HCT116 (cell line): ENCODE data around the gene KRTAP4-1. TPM values are rescaled to one million over a fixed set of nuclear protein-coding genes. Genes with fewer than 3 reads are reported as not detected.

ENCODE experiments used
- ATAC-seq: fragments of 200-7000 bp; cut with Tn5 transposase; 2 replicates; pipeline ENCODE4 v1.9.1; 2020; ENCODE audit warnings: mild to moderate bottlenecking, moderate library complexity
- BruUV-seq: library from RNA; stranded (reverse); fragments of 400-500 nt; replicated peaks from 2 replicates; lab custom pipeline; 2021; lab: Mats Ljungman, UMichigan
- CTCF ChIA-PET: fragments of 300-600 bp; sonication (Branson Sonifier 250); formaldehyde crosslinking; loops from one replicate; lab custom pipeline; 2021; ENCODE audit warnings: antibody characterized with exemption; lab: Charles Lee
- POLR2A ChIA-PET: fragments of 300-600, 350-600 bp; sonication (Branson Sonifier 250); formaldehyde crosslinking; loops from one replicate; lab custom pipeline; 2021; ENCODE audit warnings: antibody characterized with exemption; lab: Charles Lee
- RAD21 ChIA-PET, 2 experiments: fragments of 300-600 bp; sonication (Branson Sonifier 250); formaldehyde crosslinking; loops; one replicate each; lab custom pipeline; 2023; ENCODE audit warnings: low total read pairs in 2 of 2; ENCODE audit not compliant: uncharacterized antibody in 2 of 2, unreplicated experiment in 2 of 2, low non-redundant PET in 1 of 2; lab: Charles Lee
- DNase-seq: peaks from one replicate; pipeline ENCODE4 v3.0.0-alpha.2; 2010; ENCODE audit warnings: low read depth, low spot score
- H2AFZ ChIP-seq: fragments of 200-600 bp; shearing (Covaris generic), sonication (generic); 2 replicates; pipeline ENCODE4 v1.6.1; 2017; ENCODE audit warnings: low read depth, mixed run types, mixed read lengths, antibody characterized with exemption, low read length; ENCODE audit not compliant: poor library complexity, severe bottlenecking
- H3K27ac ChIP-seq: 2 replicates; pipeline ENCODE4 v1.5.1; 2012; ENCODE audit warnings: low read depth, low read length
- H3K27me3 ChIP-seq: fragments of 200-600 bp; sonication (generic); 2 replicates; pipeline ENCODE4 v1.6.1; 2016; ENCODE audit warnings: mixed run types, low read length, mixed read lengths; ENCODE audit not compliant: insufficient read depth
- H3K36me3 ChIP-seq, 2 experiments: fragments of 200-500 bp in 1 of 2; fragments of 200-600 bp in 1 of 2; sonication (Bioruptor generic) in 1 of 2; sonication (generic) in 1 of 2; 2 replicates each; pipeline versions ENCODE4 v1.5.1 to v1.6.1; 2014 to 2016; ENCODE audit warnings: low read length in 2 of 2, inconsistent platforms in 1 of 2, mixed read lengths in 1 of 2, mixed run types in 1 of 2; ENCODE audit not compliant: insufficient read depth in 2 of 2, control insufficient read depth in 1 of 2
- H3K4me1 ChIP-seq, 2 experiments: fragments of 200-600 bp in 1 of 2; sonication (generic) in 1 of 2; 2 replicates each; pipeline versions ENCODE4 v1.5.1 to v1.6.1; 2012 to 2017; ENCODE audit warnings: low read length in 2 of 2, inconsistent platforms in 1 of 2, mild to moderate bottlenecking in 1 of 2, mixed read lengths in 1 of 2, mixed run types in 1 of 2, moderate library complexity in 1 of 2; ENCODE audit not compliant: insufficient read depth in 2 of 2, control insufficient read depth in 1 of 2
- H3K4me2 ChIP-seq: fragments of 200-600 bp; sonication (generic); 2 replicates; pipeline ENCODE4 v1.6.1; 2017; ENCODE audit warnings: mixed run types, low read length, mixed read lengths
- H3K4me3 ChIP-seq, 2 experiments: fragments of 200-600 bp in 1 of 2; sonication (generic) in 1 of 2; replicated peaks in 1 of 2; 2 replicates each; pipeline ENCODE4 v1.5.1; 2011 to 2016; ENCODE audit warnings: low read length in 2 of 2, control low read depth in 1 of 2, low read depth in 1 of 2, mild to moderate bottlenecking in 1 of 2, mixed read lengths in 1 of 2, mixed run types in 1 of 2
- H3K79me2 ChIP-seq: fragments of 200-600 bp; sonication (generic); 2 replicates; pipeline ENCODE4 v1.6.1; 2017; ENCODE audit warnings: mild to moderate bottlenecking, mixed run types, low read length, moderate library complexity, mixed read lengths; ENCODE audit not compliant: insufficient read depth
- H3K9ac ChIP-seq: fragments of 200-600 bp; sonication (generic); 2 replicates; pipeline ENCODE4 v1.6.1; 2016; ENCODE audit warnings: low read length, mixed read lengths
- H3K9me2 ChIP-seq: fragments of 200-600 bp; sonication (generic), shearing (Covaris generic); 2 replicates; pipeline ENCODE4 v1.6.1; 2017; ENCODE audit warnings: mixed run types, mild to moderate bottlenecking, moderate library complexity; ENCODE audit not compliant: insufficient read depth
- H3K9me3 ChIP-seq, 2 experiments: fragments of 200-500 bp in 1 of 2; fragments of 200-600 bp in 1 of 2; sonication (Bioruptor generic) in 1 of 2; sonication (generic) in 1 of 2; 2 replicates each; pipeline ENCODE4 v1.6.1; 2014 to 2017; ENCODE audit warnings: low read length in 2 of 2, mixed read lengths in 2 of 2, inconsistent platforms in 1 of 2, low read depth in 1 of 2, mild to moderate bottlenecking in 1 of 2, mixed run types in 1 of 2, moderate library complexity in 1 of 2; ENCODE audit not compliant: control insufficient read depth in 1 of 2, insufficient read depth in 1 of 2
- H4K20me1 ChIP-seq: fragments of 200-600 bp; sonication (generic), shearing (Covaris generic); 2 replicates; pipeline ENCODE4 v1.6.1; 2017; ENCODE audit warnings: mixed run types, mild to moderate bottlenecking, moderate library complexity; ENCODE audit not compliant: insufficient read depth
- ATF3 ChIP-seq: IDR thresholded peaks from 2 replicates; pipeline ENCODE4 v1.6.1; 2012
- ELF1 ChIP-seq: IDR thresholded peaks from 2 replicates; pipeline ENCODE4 v1.6.1; 2012; ENCODE audit warnings: low read depth, borderline replicate concordance
- POLR2AphosphoS5 ChIP-seq: IDR thresholded peaks from 2 replicates; pipeline ENCODE4 v1.6.1; 2011; ENCODE audit warnings: mild to moderate bottlenecking, low read depth, low read length, moderate library complexity
- REST ChIP-seq: IDR thresholded peaks from 2 replicates; pipeline ENCODE4 v1.6.1; 2012; ENCODE audit warnings: low read depth
- YY1 ChIP-seq: IDR thresholded peaks from 2 replicates; pipeline ENCODE4 v1.6.1; 2011; ENCODE audit warnings: low read length, low read depth, moderate library complexity, mild to moderate bottlenecking; ENCODE audit not compliant: insufficient replicate concordance; ENCODE audit errors: extremely low read depth
- ZNF274 ChIP-seq: fragments of 200-500 bp; sonication (Bioruptor generic); IDR thresholded peaks from 2 replicates; pipeline ENCODE4 v1.6.1; 2014; ENCODE audit warnings: mild to moderate bottlenecking, low read depth, low read length, inconsistent platforms
- intact Hi-C: fragments of 100-400 bp; cut with micrococcal nuclease; formaldehyde crosslinking; loops from 2 replicates; pipeline ENCODE4 v1.10.0; 2022
- total RNA-seq: library from RNA; stranded (reverse); gene quantifications from one replicate; pipeline ENCODE4 v1.2.1, GENCODE V29; 2021; ENCODE audit not compliant: unreplicated experiment

The KRTAP4-1 gene
- total RNA-seq, 1 experiment from 2014 or later = not detected

- Histone ChIP-seq H3K9ac (no peak within 1 kb of the TSS), H3K36me3 (no peaks in the 10 kb centered on the region), H3K4me1 (no peaks in the 10 kb centered on the region), H4K20me1 (no peaks in the 10 kb centered on the region), H3K4me2 (no peak within 1 kb of the TSS), H2AFZ (no peak within 1 kb of the TSS), H3K27ac (no peak within 1 kb of the TSS), H3K9me3 (no peaks in the 10 kb centered on the region; a peak in 1 of 4 replicates), H3K27me3 (no peaks in the 10 kb centered on the region), H3K79me2 (no peaks in the 10 kb centered on the region), H3K9me2 (no peaks in the 10 kb centered on the region), H3K4me3 (no peak within 1 kb of the TSS)
- CTCF ChIA-PET = no interaction called here
- POLR2A ChIA-PET = no interaction called here
- intact Hi-C loops = no loop called here
- TF ChIP-seq YY1 (no peak), ZNF274 (no peak), ELF1 (no peak), ATF3 (no peak), POLR2AphosphoS5 (no peak), REST (no peak)
- ATAC-seq (no peak), DNase-seq (no peak)
- RAD21 ChIA-PET = no interaction called here
- no TSS peak for BruUV-seq
Observed at GRCh38 chr17:41168121-41168520, 16.6 kb downstream of the KRTAP4-1 start, which contains the start of gene KRTAP4-3. TSS of gene KRTAP4-3 (minus strand) at chr17:41168221. CDS start at chr17:41168172, 49 bp downstream.
